ENCODE results near the gene MSL1.

The MSL1 gene

DNA sequence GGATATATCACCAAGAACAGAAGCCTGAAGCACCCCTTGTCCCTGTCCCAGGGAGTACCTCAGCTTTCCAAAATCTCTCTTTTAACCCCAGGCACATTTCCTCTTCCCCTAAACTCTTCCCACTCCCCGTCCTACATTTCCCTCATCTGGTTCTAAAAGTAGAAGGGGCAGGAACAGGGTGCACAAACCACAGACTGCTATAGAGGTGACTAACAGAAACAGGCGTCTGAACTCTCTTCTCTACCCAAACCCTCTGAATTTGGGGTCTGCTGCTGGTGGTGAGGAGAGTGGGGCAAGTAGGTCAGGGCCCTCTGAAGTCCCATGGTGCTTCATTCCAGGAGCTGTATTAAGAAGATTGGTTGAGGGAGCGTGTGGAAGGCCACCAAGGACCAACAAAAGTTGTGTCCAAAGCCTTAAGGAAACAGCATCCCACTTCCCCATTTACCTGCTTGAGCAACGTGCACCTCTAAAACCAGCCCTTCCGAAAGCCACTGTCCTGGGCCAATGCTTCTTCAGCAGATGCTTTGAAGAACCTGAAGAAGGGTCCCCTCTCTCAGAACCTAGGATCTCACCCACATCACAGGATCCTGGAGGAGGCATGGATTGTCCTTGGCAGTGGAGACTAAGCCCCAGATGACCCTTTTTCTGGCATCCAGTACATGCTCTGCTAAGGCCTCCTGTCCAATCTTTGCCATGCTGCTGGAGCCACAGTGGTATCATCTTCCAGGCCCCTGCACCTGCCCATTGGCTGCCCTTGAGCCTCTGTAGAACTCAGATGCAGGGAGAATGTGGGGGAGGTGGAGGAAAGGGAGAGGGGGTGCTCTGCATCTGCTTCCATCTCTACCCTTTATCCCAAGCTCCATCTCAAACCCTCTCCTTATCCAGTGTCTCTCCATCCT, 15.7 kb upstream of the MSL1 start:
- DNase-seq (ENCODE audit: low read depth) = no peak

- no peak for DNase-seq (ENCODE audit: low read depth)
Observed at GRCh38 chr17:40106760-40107521, 14.8 kb upstream of the MSL1 start.

- DNase-seq (ENCODE audit: low read depth) = no peak
Observed at GRCh38 chr17:40107522-40108174, 14.1 kb upstream of the MSL1 start.

DNA sequence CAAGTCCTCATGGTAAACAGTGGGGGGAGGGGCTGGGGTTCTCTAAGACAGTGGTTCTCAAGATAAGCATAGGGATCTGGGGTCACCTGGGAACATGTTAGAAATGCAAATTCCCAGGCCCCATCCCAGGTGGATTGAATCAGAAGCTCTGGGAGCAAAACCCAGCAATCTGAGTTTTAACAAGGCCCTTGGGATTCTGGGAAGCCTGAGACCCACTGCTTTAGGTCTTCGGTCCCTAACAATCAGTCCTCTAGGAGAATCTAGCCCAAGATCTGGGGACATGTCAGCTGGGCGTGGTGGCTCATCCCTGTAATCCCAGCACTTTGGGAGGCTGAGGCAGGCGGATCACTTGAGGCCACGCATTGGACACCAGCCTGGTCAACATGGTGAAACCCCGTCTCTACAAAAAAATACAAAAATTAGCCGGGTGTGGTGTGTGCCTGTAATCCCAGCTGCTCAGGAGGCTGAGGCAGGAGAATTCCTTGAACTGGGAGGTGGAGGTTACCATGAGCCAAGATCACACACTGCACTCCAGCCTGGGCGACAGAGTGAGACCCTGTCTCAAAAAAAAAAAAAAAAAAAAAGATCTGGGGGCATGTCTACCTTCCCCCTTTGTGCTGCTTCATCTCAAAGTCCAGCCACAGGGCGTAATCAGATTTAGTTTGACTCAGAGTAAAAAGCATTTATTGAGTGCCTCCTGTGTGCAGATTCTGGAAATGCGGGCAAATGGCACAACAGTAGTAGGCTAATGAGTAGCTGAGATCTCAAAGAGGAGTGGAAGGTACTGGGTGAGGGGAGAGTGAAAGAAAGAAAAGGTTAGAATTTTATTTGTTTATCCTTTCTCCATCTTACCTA, 12.6 kb upstream of the MSL1 start:
- DNase-seq (ENCODE audit: low read depth) = no peak

- no peak for DNase-seq (ENCODE audit: low read depth)
Observed at GRCh38 chr17:40110026-40110845, 11.5 kb upstream of the MSL1 start.

GRCh38 chr17:40111221-40112128, 10.3 kb upstream of the MSL1 start:
- peak; percentile 53 for DNase-seq (ENCODE audit: low read depth)

DNA sequence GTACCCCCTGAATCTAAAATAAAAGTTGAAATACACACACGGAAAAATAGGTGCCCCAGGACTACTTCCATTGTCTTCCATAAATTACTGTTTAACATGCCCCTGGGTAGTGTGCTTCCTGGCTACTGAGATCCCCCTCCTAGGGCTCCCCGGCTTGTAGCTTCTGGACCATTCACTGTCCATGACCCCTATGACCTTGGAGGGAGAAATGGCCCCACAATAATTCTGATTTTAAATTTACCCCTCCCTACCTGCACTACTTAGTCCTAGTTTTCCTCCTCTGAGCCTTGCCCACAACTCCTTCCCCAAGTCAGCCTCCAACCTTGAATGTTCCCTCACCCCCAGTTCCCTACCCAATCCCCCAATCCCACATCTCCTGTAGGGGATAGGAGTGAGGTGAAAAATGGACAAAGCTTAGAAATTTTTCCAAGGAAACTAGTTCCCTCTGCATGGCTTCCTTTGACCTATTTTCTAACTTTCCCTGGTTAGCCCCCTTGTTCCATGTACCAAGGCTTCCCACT, 9.5 kb upstream of the MSL1 start:
- no peak for DNase-seq (ENCODE audit: low read depth)

- DNase-seq (ENCODE audit: low read depth) = no peak
Observed at GRCh38 chr17:40112718-40113109, 9.1 kb upstream of the MSL1 start.

DNA sequence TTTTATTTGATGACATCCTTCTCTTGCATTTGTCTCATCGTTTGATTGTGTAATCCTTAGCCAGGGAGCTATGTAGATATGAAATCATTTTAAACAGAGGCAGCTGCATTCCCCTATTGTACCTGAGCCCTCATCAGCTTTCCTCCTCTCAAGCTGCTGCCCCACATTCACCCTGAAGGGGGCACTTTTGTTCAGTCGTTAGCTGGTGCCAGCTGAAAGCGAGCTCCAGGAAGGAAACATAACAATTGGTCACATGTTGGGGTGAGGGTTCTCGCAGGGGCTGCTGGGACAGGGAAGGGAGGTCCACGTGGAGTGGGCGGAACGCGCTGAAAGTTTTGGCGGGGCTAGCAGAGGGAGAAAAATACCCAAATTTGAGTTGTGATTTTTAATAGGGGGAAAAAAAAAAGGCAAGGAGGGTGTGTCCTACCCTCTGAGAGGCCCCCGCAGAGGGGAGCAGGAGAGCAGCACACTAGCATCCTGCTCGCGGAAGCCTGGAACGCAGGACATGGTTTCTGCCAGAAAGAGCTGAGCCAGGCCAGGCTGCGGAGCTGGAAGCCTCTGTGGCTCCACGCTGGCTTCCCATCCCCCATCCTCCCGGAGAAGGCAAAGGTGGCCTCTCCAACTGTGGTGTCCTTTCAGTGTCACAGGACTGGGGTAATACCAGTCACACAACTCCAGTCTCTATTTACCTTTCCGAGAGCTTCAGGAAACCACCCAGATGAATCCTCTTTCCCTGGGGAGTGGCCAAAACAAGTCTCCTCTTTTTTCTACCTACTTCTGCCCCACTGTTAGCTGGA, 8.5 kb upstream of the MSL1 start:
- DNase-seq (ENCODE audit: low read depth) = peak; percentile 83

- DNase-seq (ENCODE audit: low read depth) = no peak
Observed at GRCh38 chr17:40113907-40114245, 7.9 kb upstream of the MSL1 start.

DNA sequence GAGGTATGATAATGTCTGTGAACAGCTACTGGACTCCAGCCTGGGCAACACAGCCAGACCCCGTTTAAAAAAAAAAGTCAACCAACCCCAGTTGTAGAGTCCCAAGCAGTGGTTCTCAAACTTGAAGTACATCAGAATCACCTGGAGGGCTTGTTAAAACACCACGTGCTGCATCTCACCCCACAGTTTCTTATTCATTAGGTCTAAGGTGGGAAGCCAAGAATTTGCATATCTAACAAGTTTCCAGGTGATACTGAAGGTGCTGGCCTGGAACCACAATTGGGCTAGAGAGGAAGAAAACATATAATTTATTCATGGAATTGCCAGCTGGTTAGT, 6.7 kb upstream of the MSL1 start:
- DNase-seq (ENCODE audit: low read depth) = no peak

DNA sequence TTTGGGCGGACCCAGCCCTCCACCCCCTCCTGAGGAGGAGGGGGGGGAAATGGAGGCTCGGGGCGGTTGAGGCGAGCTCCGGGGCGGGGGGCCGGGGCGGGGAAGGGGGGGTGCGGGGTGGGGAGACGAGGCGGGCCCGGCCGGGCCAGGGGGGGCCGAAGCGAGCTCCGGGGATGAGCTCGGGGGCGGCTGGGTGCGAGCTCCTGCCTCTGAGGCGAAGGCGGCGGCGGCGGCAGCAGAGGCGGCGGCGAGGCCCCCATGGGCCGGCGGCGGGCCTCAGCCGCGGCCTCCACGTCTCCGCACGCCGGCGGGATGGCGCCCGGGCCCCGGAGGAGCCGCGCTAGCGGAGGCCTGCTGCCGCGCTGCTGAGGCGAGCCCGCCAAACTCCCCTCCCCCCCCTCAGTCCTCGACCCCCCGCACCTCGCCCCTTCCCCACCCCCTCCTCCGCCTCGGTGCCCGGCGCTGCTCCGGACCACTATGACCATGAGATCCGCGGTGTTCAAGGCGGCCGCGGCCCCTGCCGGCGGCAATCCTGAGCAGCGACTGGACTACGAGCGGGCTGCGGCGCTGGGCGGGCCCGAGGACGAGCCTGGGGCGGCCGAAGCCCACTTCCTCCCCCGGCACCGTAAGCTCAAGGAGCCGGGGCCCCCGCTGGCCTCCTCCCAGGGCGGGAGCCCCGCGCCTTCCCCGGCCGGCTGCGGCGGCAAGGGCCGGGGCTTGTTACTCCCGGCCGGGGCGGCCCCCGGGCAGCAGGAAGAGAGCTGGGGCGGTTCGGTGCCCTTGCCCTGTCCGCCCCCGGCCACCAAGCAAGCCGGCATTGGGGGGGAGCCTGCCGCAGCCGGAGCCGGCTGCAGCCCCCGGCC, 596 bp downstream of the MSL1 start:
- no peak for DNase-seq (ENCODE audit: low read depth)

- DNase-seq (ENCODE audit: low read depth) = no peak
Observed at GRCh38 chr17:40122999-40123810, 1.4 kb downstream of the MSL1 start.

GRCh38 chr17:40123811-40124114, 2.0 kb downstream of the MSL1 start:
- no peak for DNase-seq (ENCODE audit: low read depth)

GRCh38 chr17:40124279-40125141, 2.7 kb downstream of the MSL1 start:
- DNase-seq (ENCODE audit: low read depth) = no peak

DNA sequence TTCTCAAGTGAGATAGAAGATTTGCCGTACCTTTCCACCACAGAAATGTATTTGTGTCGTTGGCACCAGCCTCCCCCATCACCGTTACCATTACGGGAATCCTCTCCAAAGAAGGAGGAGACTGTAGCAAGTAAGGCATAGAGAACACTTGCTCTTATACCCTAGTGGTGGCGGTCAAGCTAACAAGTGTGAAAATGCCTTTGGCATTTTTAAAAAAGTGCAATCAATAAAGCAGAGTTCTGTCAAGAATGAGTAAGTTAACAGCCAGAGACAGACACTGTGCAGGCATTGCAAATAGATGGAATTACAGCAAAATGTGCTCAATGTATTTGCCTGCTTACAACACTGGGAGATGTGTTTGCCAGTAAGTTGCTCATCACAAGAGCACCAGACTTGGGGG, 7.7 kb downstream of the MSL1 start:
- DNase-seq (ENCODE audit: low read depth) = no peak
